Activated naive CD4-positive, alpha-beta T cell (primary cell): Measurements from ENCODE around the gene THUMPD3.

Experiments
- DNase-seq, 4 experiments: peaks; one replicate each; lab custom pipeline; 2025; lab: John Stamatoyannopoulos, UW

The THUMPD3 gene

DNA sequence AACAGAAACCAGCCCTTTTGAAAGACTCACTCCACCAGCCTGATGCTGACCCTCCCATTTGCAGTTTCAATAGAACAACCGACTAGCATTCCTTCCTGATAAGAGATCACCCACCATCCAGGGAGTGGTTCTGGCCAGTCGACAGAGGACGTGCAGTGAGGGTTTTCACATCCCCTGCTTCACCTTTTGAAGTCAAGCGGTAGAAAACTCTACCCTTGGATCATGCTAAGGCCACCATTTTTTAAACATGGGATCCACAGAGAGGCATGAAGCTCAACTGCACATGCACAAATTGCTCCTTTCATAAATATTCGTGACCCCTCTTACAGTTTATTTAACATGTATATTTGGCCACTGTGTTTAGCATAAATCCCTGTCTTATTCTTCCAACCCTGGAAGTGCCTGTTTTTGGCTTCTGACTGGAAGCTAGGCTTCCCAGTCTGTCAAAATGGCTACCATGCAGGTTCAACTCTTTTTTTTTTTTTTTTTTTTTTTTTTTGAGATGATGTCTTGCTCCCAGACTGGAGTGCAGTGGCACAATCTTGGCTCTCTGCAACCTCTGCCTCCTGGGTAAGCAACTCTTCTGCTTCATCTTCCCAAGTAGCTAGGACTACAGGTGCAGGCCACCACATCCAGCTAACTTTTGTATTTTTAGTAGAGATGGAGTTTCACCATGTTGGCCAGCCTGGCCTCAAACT, 1.0 kb upstream of the THUMPD3 start:
- DNase-seq = no peak

GRCh38 chr3:9369508-9369907, 6.7 kb downstream of the THUMPD3 start:
- DNase-seq = no peak

GRCh38 chr3:9373465-9373864, 10.6 kb downstream of the THUMPD3 start:
- no peak for DNase-seq

GRCh38 chr3:9377981-9378380, 15.1 kb downstream of the THUMPD3 start:
- DNase-seq = no peak

DNA sequence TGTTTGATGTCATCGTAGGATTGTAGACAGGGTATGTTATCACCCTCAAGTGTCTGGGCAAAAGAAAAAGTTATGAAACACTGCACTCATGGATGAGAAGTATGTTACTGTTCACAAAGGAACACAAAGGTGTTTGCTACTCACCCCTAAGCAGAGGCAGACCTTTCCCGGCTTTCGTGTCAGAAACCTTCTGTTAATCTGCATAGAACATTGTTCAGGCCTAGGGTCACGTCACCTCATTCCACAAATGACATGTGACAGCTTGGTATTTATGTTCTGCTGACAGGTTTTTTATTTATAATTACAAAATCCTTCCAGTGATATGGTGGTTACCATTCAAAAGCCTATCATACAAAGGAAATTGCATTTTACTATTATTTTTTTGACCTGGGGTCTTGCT, 16.5 kb downstream of the THUMPD3 start:
- DNase-seq = no peak

GRCh38 chr3:9380014-9380413, 17.2 kb downstream of the THUMPD3 start:
- DNase-seq = no peak

GRCh38 chr3:9384141-9384828, 21.4 kb downstream of the THUMPD3 start:
- no peak for DNase-seq

DNA sequence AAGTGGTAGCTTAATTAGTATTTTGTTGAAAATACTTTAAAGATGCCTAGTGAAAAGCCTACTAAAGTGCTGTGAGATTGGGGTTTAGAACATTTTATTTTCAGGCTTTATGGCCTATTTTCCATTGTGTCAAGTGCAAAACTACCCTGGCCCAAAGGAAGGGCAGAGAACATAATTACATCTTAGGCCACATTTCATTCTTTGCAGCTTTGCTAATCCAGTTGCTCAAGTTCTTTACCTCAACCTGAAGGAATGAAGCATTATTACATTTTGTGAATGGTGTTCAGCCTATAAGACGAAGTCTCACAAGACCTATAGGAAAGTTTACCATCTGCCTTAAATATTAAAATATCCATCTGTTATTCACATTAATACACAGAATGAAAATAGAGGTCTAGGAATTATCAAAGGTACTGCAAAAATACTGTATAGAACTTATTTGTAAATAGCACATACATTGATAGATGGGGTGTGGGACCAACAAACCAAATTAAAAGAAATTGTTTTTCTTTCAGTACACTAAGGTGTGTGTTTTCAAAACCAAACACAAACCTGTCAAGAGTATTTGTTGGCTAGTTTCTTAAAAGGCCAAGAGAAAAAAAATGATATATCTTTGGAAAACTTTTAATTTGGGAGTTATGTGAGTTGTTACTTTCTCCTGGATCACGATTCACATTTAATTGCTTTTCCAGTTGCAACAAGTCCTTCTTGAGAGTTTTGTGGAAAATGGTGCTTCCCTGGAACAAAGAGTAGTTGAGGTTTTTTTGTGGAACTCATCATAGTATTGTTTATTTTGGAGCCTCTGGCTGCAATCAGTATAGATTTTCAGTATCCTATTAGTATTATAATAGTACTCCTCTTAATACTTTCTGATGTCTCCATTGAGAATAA, 22.6 kb downstream of the THUMPD3 start:
- no peak for DNase-seq

DNA sequence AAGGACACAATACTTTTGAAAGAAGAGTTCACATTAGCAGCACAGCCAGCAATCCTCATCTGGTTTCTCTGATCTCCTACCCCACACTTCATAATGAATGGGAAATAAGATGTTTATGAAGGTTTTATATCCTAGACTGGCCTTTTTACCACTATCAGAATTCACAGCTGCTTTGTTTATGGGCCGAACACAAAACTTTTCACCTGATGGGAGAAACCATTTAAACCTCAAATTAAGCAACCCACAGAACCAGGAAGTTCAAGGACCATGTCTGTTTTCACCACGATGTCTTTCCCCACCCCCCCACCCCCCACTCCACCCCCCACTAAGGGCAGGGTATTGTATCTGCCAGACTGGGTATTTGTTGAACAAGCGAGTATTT, 23.2 kb downstream of the THUMPD3 start:
- no peak for DNase-seq

DNA sequence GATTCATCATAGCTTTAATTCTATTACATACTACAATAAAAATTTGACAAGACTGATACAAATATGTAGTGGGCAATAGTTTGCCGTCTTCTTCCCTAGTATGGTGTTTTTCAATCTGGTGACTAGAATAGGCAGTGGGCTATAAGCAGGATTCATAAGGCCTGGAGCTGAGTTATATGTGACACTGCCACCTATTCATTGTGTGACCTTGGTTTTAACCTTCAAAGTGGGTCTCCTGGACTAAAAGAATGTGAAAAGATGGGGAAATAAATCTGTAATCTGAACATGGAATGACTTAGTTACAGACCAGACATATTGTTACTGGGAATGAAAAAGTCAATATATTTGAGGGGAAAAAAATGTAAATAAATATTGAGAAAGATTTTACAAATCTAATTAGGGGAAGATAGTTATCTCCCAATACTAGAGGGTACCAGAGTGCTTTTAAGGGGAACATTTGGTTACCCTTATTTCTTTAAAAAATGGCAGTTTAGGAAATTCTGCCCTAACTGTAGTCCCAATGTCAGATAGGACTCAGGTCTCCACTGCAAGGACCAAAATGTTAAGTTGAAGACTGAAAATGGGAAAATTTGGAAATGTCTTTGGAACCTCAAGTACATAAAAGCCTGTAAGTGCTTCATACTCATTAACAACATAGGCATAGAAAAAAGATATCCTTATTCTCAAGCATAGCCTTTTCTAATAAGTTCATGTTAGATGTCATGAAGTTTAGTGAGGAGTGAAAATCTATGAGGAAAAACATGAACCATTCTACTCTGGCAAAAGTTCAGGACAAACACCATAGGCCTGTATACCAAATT, 23.9 kb downstream of the THUMPD3 start:
- no peak for DNase-seq

GRCh38 chr3:9387322-9387655, 24.4 kb downstream of the THUMPD3 start:
- DNase-seq = no peak

DNA sequence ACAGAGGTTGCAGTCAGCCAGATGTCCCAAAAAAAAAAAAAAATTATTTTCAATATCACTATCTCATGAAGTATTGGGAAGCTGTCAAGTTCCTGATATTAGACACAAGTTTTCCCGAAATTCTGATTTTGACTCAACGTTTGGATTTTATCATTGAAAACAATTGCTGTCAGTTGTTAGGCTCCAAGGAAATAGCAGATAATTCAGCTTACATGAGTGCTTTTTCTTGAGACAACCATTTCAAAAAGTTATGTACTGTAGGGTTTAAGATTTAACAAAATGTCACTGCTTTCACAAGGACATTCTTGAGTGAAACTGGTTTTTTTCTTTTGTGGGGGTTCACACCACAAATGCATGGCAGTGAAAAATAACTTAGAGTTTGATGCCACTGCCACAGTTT, 25.3 kb downstream of the THUMPD3 start:
- no peak for DNase-seq

DNA sequence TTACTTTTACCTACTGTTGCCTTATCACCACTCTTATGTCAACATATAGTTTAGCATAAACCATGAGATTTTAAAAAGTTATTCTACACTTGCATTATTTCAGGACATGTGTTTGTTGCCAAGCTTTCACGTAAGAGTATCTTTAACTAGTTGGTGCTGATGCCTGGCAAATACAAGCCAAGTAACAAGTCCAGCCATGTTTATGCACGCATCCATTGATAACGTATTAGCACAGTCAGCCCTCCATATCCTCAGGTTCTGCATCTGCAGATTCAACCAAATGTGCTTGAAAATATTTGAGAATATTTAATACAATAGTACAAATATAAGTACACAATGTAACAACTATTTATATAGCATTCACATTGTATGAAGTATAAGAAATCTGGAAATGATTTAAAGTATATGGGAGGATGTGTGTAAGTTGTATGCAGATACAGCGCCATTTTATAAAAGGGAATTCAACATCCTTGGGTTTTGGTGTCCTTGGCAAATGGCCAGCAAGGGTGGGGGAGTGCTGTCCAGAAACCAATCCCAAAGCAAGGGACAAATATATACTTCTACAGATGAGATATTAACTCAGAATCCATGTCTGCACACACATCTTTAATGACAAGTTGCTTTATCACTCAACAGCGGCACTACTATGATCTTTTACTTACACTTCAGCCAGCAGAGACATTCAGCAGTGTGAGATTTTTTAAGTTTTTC, 25.9 kb downstream of the THUMPD3 start:
- no peak for DNase-seq

GRCh38 chr3:9390265-9390888, 27.5 kb downstream of the THUMPD3 start:
- DNase-seq = no peak

DNA sequence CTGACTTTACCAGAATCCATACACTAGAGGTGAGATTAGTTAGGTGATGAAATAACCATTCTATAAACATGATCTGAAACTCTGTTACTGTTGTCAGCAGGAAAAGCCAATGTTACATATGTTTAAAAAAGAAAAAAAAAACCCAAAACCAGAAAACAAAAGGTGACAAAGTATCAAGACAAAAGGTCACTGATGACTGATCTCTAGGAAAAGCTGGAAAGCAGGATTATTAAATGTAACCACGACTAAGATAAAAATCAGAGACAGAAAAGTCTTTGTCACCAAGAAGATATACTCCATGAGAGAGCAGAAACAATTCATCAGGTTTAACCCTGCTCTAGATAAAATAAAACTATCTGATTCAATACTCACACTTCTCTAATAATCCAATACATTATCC, 29.2 kb downstream of the THUMPD3 start:
- no peak for DNase-seq

- no peak for DNase-seq
Observed at GRCh38 chr3:9395570-9396300, 32.9 kb downstream of the THUMPD3 start.

DNA sequence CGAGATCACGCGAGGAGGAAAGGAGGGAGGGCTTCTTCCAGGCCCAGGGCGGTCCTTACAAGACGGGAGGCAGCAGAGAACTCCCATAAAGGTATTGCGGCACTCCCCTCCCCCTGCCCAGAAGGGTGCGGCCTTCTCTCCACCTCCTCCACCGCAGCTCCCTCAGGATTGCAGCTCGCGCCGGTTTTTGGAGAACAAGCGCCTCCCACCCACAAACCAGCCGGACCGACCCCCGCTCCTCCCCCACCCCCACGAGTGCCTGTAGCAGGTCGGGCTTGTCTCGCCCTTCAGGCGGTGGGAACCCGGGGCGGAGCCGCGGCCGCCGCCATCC, 33.4 kb downstream of the THUMPD3 start:
- peak in 2 of 4 experiments; percentile 75 to 81 for DNase-seq

- peak; percentile 97 to 100 (median 98) for DNase-seq
Observed at GRCh38 chr3:9396632-9397331, 33.9 kb downstream of the THUMPD3 start.

DNA sequence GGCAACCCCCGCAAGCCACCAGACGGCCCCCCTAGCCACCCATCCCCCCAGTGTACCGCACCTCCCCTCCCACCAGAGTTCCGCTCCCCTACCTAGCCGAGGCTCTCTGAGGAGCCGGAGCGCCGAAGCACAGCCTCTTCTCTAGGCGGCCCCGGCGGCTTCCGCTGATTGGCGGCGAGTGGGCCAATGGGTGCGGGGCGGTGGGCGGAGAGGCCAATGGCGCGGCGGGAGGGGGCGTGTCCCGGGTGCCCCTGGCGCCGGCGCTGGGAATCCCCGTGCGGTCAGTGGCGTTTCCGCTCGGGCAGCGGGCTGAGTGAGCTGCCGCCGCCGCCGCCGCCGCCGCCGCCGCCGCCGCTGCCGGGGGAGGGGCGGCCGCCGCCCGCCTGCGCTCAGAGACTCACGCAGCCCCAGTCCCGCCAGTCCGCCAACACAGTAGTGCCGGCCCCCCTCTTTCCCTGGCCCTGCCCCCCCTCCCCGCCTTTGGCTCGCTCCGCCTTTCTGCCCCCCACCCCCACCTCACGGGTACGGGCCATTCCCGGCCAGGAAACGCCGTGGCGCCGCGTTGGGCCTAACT, 34.6 kb downstream of the THUMPD3 start, which contains the start of gene SETD5:
Gene SETD5, plus strand, starts transcription at position 284 of the 574 bp plus-strand sequence. CDS start 31,324 bp downstream, outside the sequence.
- DNase-seq = peak; percentile 99 to 100 (median 99)
